Renal cortex interstitium (tissue), 15 donors: Measurements from ENCODE around the gene ANTXR2. TPM values are rescaled to one million over a fixed set of nuclear protein-coding genes. Genes with fewer than 3 reads are reported as not detected.
"Not testable (repeated sequence)": the region's sequence is repeated elsewhere in the genome, so short reads cannot be mapped to it uniquely, and the experiment has no call there.

ENCODE experiments used
- DNase-seq, 11 donors: peaks; one replicate each; pipeline ENCODE4 v3.0.0-alpha.2; 2013; ENCODE audit warnings: low read depth in 9 of 11, low spot score in 4 of 11; ENCODE audit errors: extremely low read depth in 1 of 11
- long read RNA-seq, 16 experiments: transcript quantifications; one replicate each; lab custom pipeline, GENCODE V29; 2026
- polyA plus RNA-seq, 3 donors: library from polyadenylated mRNA; unstranded; fragments of 120-200 nt; gene quantifications; one replicate each; pipeline ENCODE4 v1.2.1, GENCODE V29; 2013; ENCODE audit not compliant: insufficient read length in 3 of 3

Gene ANTXR2
- 10 to 100 TPM; 58.7 to 77.7 (median 74.8) TPM for polyA plus RNA-seq
- long read RNA-seq, donor 1, full-length matches to known transcripts = 1 of 1 reads
- long read RNA-seq, donor 1, partial matches to known transcripts = 0 of 1 reads
- long read RNA-seq, donor 1, other reads (novel, unspliced or antisense) = 0 of 1 reads
- long read RNA-seq, donor 2, full-length matches to known transcripts = 5 of 5 reads
- long read RNA-seq, donor 2, partial matches to known transcripts = 0 of 5 reads
- long read RNA-seq, donor 2, other reads (novel, unspliced or antisense) = 0 of 5 reads
- long read RNA-seq, donor 3, full-length matches to known transcripts = 13 of 13 reads
- long read RNA-seq, donor 3, partial matches to known transcripts = 0 of 13 reads
- long read RNA-seq, donor 3, other reads (novel, unspliced or antisense) = 0 of 13 reads
- long read RNA-seq, donor 4, full-length matches to known transcripts = 6 of 13 reads
- long read RNA-seq, donor 4, partial matches to known transcripts = 7 of 13 reads
- long read RNA-seq, donor 4, other reads (novel, unspliced or antisense) = 0 of 13 reads
- long read RNA-seq, donor 5 = 0 reads
- long read RNA-seq, donor 6, full-length matches to known transcripts = 5 of 5 reads
- long read RNA-seq, donor 6, partial matches to known transcripts = 0 of 5 reads
- long read RNA-seq, donor 6, other reads (novel, unspliced or antisense) = 0 of 5 reads
- long read RNA-seq, donor 7, full-length matches to known transcripts = 4 of 4 reads
- long read RNA-seq, donor 7, partial matches to known transcripts = 0 of 4 reads
- long read RNA-seq, donor 7, other reads (novel, unspliced or antisense) = 0 of 4 reads
- long read RNA-seq, donor 8 = 0 reads
- long read RNA-seq, donor 9, full-length matches to known transcripts = 2 of 8 reads
- long read RNA-seq, donor 9, partial matches to known transcripts = 6 of 8 reads
- long read RNA-seq, donor 9, other reads (novel, unspliced or antisense) = 0 of 8 reads
- long read RNA-seq, donor 10, full-length matches to known transcripts = 1 of 1 reads
- long read RNA-seq, donor 10, partial matches to known transcripts = 0 of 1 reads
- long read RNA-seq, donor 10, other reads (novel, unspliced or antisense) = 0 of 1 reads
- long read RNA-seq, donor 11, full-length matches to known transcripts = 4 of 18 reads
- long read RNA-seq, donor 11, partial matches to known transcripts = 14 of 18 reads
- long read RNA-seq, donor 11, other reads (novel, unspliced or antisense) = 0 of 18 reads
- long read RNA-seq, donor 12, full-length matches to known transcripts = 5 of 5 reads
- long read RNA-seq, donor 12, partial matches to known transcripts = 0 of 5 reads
- long read RNA-seq, donor 12, other reads (novel, unspliced or antisense) = 0 of 5 reads
- long read RNA-seq, donor 13 = 0 reads
- long read RNA-seq, donor 14, full-length matches to known transcripts = 6 of 6 reads
- long read RNA-seq, donor 14, partial matches to known transcripts = 0 of 6 reads
- long read RNA-seq, donor 14, other reads (novel, unspliced or antisense) = 0 of 6 reads
- long read RNA-seq, donor 15, full-length matches to known transcripts = 1 of 1 reads
- long read RNA-seq, donor 15, partial matches to known transcripts = 0 of 1 reads
- long read RNA-seq, donor 15, other reads (novel, unspliced or antisense) = 0 of 1 reads
- long read RNA-seq, donor 16, full-length matches to known transcripts = 7 of 26 reads
- long read RNA-seq, donor 16, partial matches to known transcripts = 19 of 26 reads
- long read RNA-seq, donor 16, other reads (novel, unspliced or antisense) = 0 of 26 reads

DNA sequence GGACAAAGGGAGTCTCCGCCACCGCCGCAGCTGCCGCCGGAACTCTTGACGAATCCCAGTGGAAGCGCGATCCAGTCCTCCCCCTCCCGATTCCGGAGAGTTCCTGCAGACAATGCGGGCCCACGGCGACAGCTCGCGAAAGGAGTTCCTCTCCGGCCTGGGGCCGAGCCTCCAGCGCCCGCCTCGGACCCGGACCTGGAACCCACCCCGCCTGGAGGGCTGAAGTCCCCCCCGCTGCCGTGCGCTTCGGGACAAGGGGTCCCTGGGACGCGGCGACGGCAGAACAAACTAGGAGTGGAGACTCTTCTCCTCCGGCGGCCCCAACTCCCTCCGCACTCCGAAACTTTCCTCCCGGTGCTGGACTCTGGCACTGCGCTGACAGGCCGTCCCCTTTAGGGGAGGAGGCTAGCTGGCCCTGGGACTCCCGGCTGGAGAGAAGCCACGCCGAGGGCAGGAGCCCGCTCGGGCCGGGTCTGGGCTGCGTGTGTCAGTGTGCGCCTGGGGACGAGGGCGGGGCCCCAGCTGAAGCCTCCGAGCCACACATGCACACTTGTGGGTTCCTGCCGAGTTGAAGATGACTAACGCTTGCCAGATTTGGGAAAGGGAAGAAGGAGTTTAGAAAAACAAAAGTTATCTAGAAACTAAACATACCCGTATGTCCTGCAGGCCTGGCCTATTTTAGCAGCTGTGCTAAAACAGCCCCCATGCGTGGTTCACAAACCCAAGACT is at the start of gene ANTXR2:
TSS of gene ANTXR2 (minus strand) at position 486 of the 729 bp plus-strand sequence. CDS start 669 bp downstream, outside the sequence.
- DNase-seq = peak; percentile 57 to 86 (median 78)

DNA sequence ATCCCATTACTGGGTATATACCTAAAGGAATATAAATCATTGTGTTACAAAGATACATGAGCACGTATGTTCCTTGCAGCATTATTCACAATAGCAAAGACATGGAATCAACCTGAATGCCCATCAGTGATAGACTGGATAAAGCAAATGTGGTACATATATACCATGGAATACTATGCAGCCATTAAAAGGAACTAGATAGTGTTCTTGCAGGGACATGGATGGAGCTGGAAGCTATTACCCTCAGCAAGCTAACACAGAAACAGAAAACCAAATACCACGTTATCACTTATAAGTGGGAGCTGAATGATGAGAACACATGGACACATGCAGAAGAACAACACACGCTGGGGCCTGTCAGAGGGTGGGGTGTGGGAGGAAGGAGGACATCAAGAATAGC is 48.8 kb upstream of the ANTXR2 start:
- not testable (repeated sequence) for DNase-seq

DNA sequence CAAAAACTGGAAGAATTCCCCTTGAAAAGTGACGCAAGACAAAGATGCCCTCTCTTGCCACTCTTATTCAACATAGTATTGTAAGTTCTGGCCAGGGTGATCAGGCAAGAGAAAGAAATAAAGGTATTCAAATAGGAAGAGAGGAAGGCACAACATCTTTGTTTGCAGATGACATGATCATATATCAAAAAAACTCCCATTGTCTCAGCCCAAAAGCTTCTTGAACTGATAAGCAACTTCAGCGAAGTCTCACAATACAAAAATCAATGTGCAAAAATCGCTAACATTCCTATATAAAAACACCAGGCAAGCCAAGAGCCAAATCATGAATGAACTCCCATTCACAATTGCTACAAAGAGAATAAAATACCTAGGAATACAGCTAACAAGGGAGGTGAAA is 46.6 kb upstream of the ANTXR2 start:
- not testable (repeated sequence) for DNase-seq

DNA sequence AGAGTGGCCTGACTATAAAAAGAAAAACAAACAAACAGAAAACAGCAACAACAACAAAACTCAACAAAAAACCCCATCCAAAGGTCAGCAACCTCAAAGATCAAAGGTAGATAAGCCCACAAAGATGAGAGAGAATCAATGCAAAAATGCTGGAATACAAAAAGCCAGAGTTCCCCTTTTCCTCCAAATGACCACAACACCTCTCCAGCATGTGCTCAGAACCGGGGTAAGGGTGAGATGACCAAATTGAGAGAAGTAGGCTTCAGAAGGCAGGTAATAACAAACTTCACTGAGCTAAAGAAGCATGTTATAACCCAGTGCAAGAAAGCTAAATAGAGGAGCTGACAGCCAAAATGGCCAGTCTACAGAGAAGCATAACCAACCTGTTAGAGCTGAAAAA is 43.5 kb upstream of the ANTXR2 start:
- no peak for DNase-seq

DNA sequence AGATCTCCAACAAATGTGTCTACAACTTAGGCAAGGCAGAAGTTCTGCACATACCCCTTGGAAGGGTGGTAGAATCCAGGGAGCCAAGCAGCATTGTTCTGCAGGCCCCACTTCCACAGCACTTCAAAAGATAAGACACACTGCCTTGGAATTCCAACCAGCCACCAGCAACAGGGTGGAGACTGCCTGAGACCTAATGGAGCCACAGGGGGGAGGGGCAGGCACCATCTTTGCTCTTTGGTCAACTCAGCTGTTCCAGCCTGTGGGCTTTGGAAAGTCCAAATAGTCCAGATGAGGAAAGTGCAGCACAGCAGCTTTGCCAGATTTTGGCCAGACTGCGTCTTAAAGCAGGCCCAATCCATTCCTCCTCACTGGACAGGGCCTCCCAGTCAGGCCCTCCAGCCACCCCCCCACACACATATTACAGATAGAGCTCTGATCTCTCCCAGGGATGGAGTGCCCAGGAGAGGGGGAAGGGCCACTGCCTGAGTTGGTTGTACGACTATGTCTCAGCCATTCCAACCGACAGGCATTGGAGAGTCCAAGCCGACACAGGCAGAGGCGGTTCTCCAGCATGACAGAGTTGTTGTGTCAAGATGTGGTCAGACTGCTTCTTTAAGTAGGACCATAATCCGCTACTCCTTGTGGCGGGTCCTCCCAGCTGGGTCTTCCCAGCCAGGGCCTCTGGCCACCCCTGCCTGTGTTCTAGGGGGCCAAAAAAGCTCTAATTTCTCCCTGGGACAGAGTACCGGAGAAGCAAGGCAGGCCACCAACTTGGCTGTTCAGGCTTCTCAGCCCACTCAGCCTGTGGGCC is 42.5 kb upstream of the ANTXR2 start:
- DNase-seq = no peak

DNA sequence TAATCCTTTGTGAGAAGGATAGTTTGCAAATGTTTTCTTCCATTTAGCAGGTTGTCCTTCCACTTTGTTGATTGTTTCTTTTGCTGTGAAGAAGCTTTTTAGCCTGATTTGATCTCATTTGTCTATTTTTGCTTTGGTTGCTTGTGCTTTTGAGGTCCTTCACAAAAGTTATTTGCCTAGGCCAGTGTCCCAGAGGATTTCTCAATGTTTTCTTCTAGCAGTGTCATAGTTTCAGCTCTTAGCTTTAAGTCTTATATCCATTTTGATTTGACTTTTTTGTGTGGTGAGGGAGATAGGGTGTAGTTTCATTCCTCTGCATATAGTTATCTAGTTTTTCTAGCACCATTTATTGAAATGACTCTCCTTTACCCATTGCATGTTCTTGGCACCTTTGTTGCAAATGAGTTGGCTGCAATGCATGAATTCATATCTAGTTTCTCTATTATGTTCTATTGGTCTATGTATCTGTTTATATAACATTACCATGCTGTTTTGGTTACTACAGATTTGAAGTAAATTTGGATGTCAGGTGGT is 41.8 kb upstream of the ANTXR2 start:
- no peak for DNase-seq

DNA sequence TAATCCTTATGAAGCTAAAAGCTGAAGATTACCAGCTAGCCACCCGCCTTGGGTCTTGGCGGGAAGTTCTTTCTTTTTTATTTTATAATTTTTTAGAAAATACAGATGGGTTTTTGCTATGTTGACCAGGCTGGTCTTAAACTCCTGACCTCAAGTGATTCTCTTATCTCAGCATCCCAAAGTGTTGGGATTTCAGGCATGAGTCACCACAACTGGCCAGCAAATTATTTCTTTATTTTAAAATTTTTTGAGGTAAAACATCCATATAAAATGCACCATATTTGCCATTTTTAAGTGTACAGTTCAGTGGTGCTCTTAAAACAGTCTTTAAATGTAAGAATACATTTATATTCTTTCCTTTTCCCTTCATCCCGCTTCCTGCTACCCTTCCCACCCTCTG is 40.6 kb upstream of the ANTXR2 start:
- no peak for DNase-seq

DNA sequence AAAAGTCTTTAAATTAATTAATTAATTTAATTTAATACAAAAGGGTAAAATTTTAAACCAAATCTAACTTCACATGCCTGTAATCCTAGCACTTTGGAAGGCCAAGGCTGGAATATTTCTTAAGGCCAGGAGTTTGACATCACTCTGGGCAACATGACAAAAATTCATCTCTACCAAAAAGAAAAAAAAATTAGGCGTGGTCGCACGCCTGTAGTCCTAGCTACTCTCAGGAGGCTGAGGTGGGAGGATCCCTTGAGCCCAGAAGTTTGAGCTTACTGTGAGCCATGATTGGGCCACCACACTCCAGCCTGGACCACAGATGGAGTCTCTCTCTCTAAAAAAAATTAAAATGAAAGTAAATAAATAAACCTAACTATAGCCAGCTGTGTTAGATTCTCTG is 39.2 kb upstream of the ANTXR2 start:
- DNase-seq = no peak

DNA sequence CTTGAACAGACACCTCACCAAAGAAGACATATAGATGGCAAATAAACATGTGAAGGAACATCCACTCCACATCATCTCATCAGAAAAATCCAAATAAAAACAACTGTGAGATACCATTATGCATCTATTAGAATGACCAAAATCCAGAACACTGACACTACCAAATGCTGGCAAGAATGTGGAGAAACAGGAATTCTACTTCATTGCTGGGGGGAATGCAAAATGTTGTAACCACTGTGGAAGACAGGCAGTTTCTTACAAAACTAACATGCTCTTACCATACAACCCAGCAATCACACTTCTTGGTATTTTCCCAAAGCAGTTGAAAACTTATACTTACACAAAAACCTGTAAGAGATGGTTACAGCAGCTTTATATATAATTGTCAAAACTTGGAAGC is 38.2 kb upstream of the ANTXR2 start:
- DNase-seq = no peak

DNA sequence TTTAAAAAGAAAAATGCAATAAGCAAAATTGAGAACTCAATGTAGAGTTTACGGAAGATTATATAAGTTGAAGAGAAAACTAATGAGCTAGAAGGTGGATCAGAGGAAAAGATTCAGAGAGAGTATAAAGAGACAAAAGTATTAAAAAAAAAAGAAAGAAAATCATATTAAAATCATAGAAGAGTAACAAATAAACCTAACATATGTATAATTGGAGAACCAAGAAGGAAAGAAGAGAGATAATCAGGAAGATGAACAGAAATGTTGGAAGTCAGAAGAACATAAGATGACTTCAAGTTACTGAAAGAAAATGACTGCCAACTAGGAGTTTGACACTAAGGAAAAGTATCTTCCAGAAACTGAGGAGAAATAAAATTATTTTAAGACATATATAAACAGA is 34.3 kb upstream of the ANTXR2 start:
- no peak for DNase-seq

DNA sequence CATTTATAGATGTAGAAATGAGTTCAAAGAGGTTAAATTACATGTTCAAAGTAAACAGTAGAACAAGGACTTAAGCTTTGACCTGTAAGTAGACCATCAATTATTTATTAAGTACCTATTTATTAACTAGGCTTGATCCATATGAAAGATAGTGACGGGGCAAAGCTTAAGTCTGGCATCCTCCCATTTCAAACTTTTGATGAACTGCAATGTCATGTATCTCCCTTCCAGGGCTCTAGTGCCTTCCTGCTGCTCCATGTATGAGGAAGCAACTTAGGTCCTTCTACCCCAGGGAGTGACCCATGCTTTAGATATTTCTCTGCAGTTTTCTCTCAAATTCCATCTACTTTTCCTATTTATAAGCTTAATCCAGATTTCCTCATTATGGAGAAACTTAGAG is 31.9 kb upstream of the ANTXR2 start:
- DNase-seq = no peak

DNA sequence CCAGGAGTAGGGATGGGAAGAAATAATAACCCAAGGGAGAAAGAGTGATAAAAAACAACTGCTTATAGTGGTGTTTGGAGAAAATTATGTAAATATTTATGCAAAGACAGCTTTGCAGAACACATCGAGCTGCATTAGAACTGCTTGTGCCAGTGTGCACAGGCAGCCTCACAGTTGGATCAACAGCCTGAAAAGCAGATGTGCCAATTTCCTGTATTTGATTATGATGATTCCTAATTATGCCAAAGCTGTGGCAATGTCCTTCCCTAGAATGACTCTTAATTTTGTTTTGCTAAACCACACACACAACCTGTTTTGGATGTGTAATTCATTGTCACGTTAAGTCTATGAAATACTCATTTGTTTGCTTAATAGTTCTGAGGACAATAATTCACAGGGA is 30.6 kb upstream of the ANTXR2 start:
- DNase-seq = no peak

DNA sequence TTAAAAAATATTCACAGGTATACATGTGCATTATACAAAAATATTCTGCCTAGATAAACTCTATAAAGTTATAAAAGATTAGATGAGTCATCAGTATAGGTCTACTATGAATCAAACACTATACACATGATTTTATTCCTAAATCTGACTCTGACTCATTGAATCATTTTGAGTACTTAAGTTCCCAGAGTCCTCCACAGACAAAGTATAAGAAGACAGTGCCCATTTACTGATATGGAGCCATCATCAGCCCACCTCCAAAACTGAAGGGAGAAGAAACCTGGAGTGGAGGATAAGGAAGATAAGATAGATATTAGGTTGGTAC is 28.7 kb upstream of the ANTXR2 start:
- DNase-seq = no peak

DNA sequence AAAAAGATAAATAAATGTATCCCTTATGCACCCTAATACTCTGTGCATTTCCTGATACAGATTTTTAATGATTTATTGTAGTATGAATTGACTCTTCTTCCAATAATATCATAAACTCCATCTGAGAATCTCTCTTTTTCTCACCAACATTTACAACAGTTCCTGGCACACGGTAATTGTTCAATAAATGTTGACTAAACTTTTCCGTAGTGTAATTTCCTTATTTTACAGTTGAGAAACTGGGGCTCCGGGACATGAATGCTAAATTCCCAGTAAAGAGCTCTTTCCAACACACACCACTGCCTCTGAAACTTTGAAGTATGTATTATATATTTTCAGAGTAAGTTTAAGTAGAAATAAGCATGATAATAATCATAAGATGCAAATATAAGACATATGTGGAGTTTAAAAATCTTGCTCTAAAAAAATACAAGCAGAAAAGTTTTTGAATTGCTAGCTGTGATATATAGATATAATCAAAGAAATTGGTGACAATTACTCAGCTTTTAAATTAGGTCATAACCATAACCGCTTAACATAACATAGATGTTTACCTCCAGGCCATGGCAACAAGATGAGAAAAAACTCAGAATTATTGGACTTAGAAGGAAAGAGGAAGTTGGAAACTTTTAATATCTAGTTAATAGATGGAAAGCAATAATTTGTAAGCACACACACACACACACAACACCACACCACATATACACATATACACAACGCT is 28.2 kb upstream of the ANTXR2 start:
- no peak for DNase-seq

DNA sequence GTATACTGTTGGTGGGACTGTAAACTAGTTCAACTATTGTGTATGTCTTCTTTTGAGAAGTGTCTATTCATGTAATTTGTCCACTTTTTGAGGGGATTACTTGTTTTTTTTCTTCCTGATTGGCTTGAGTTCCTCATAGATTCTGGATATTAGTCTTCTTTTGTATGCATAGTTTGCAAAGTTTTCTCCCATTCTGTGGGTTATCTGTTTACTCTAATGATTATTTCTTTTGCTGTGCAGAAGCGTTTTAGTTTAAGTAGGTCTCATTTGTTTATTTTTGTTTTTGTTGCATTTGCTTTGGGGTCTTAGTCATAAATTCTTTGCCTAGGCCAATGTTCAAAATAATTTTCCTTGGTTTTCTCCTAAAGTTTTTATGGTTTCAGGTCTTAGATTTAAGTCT is 26.6 kb upstream of the ANTXR2 start:
- DNase-seq = no peak

DNA sequence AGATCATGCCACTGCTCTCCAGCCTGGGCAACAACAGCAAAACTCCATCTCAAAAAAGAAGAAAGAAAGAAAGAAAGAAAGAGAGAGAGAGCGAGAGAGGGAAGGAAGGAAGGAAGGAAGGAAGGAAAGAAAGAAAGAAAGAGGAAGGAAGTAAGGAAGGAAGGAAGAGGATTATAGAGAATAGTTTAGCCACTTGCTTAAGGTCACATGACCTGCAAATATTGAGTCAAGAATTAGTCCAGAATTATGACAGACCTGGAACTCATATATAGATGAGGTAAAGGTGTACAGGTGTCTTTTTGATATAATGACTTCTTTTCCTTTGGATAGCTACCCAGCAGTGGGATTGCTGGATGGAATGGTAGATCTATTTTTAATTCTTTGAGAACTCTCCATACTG is 25.6 kb upstream of the ANTXR2 start:
- no peak for DNase-seq
